Neuronal stem cell (in vitro differentiated cells): ENCODE results near the gene ATF6B.

Experiments used
- DNase-seq: peaks from one replicate; pipeline ENCODE4 v3.0.0-alpha.2; 2013; ENCODE audit warnings: low spot score
- H2AFZ ChIP-seq: one replicate; pipeline ENCODE4 v1.6.1; 2013; ENCODE audit warnings: mild to moderate bottlenecking, low read length, inconsistent platforms
- H2AK5ac ChIP-seq: 2 replicates; pipeline ENCODE4 v1.6.1; 2013; ENCODE audit warnings: low read depth, mild to moderate bottlenecking, inconsistent platforms, low read length, moderate library complexity, mixed read lengths
- H2BK120ac ChIP-seq: 2 replicates; pipeline ENCODE4 v1.6.1; 2013; ENCODE audit warnings: low read depth, mild to moderate bottlenecking, inconsistent platforms, low read length, moderate library complexity, mixed read lengths
- H2BK12ac ChIP-seq: one replicate; pipeline ENCODE4 v1.6.1; 2013; ENCODE audit warnings: low read length, inconsistent platforms
- H2BK15ac ChIP-seq: 2 replicates; pipeline ENCODE4 v1.6.1; 2013; ENCODE audit warnings: mild to moderate bottlenecking, low read length, inconsistent platforms, mixed read lengths
- H2BK5ac ChIP-seq: one replicate; pipeline ENCODE4 v1.6.1; 2013; ENCODE audit warnings: inconsistent platforms, mild to moderate bottlenecking, low read length, moderate library complexity
- H3K14ac ChIP-seq: one replicate; pipeline ENCODE4 v1.6.1; 2013; ENCODE audit warnings: low read length, inconsistent platforms
- H3K18ac ChIP-seq: 2 replicates; pipeline ENCODE4 v1.6.1; 2013; ENCODE audit warnings: low read length, inconsistent platforms
- H3K23ac ChIP-seq: 2 replicates; pipeline ENCODE4 v1.6.1; 2013; ENCODE audit warnings: low read depth, mild to moderate bottlenecking, mixed read lengths, low read length, inconsistent platforms; ENCODE audit not compliant: poor library complexity
- H3K27ac ChIP-seq: replicated peaks from 3 replicates; pipeline ENCODE4 v1.5.1; 2013; ENCODE audit warnings: low read length, inconsistent platforms
- H3K27me3 ChIP-seq, 3 experiments: 2 replicates each; pipeline ENCODE4 v1.6.1; 2013; ENCODE audit warnings: low read length in 3 of 3, mild to moderate bottlenecking in 2 of 3, inconsistent platforms in 1 of 3, low read depth in 1 of 3, mixed read lengths in 1 of 3, moderate library complexity in 1 of 3; ENCODE audit not compliant: control insufficient read depth in 3 of 3, insufficient read depth in 3 of 3
- H3K36me3 ChIP-seq, 2 donors: replicated peaks in 1 of 2; 2 replicates each; pipeline ENCODE4 v1.6.1; 2013; ENCODE audit warnings: low read length in 2 of 2; ENCODE audit not compliant: control insufficient read depth in 2 of 2, insufficient read depth in 2 of 2
- H3K4ac ChIP-seq: 2 replicates; pipeline ENCODE4 v1.6.1; 2013; ENCODE audit warnings: inconsistent platforms, mild to moderate bottlenecking, low read length, moderate library complexity
- H3K4me1 ChIP-seq, 2 donors: 1 replicate in 1 of 2; 2 replicates in 1 of 2; pipeline ENCODE4 v1.6.1; 2013; ENCODE audit warnings: low read length in 2 of 2, low read depth in 1 of 2; ENCODE audit not compliant: control insufficient read depth in 2 of 2, insufficient read depth in 1 of 2
- H3K4me2 ChIP-seq: one replicate; pipeline ENCODE4 v1.6.1; 2013; ENCODE audit warnings: mild to moderate bottlenecking, low read length, inconsistent platforms; ENCODE audit not compliant: insufficient read depth, poor library complexity, severe bottlenecking
- H3K4me3 ChIP-seq, 2 donors: 2 replicates each; pipeline ENCODE4 v1.5.1; 2013; ENCODE audit warnings: low read length in 2 of 2, mild to moderate bottlenecking in 2 of 2, inconsistent platforms in 1 of 2, moderate library complexity in 1 of 2
- H3K79me1 ChIP-seq: one replicate; pipeline ENCODE4 v1.6.1; 2013; ENCODE audit warnings: low read depth, mild to moderate bottlenecking, inconsistent platforms, low read length, moderate library complexity
- H3K9ac ChIP-seq: one replicate; pipeline ENCODE4 v1.6.1; 2013; ENCODE audit warnings: mild to moderate bottlenecking, low read depth, low read length, inconsistent platforms; ENCODE audit not compliant: poor library complexity
- H3K9me3 ChIP-seq, 2 donors: replicated peaks in 1 of 2; 2 replicates each; pipeline versions ENCODE3 to v1.6.1; 2013; ENCODE audit warnings: low read length in 2 of 2, mild to moderate bottlenecking in 2 of 2, inconsistent platforms in 1 of 2, low read depth in 1 of 2, mixed read lengths in 1 of 2, moderate library complexity in 1 of 2; ENCODE audit not compliant: control insufficient read depth in 2 of 2, insufficient read depth in 1 of 2
- H4K8ac ChIP-seq: one replicate; pipeline ENCODE4 v1.6.1; 2013; ENCODE audit warnings: low read depth, mild to moderate bottlenecking, inconsistent platforms, low read length, moderate library complexity
- H4K91ac ChIP-seq: one replicate; pipeline ENCODE4 v1.6.1; 2013; ENCODE audit warnings: low read length, low read depth, mild to moderate bottlenecking, inconsistent platforms; ENCODE audit not compliant: poor library complexity
- WGBS, 2 donors: extraction: QIAGEN DNeasy Blood & Tissue Kit; methylation state at CpG; one replicate each; pipeline ENCODE4 v1.1.7; 2013; ENCODE audit warnings: missing lambda C conversion rate in 2 of 2, mixed read lengths in 1 of 2; ENCODE audit not compliant: insufficient read length in 2 of 2, insufficient replicate concordance in 1 of 2; ENCODE audit errors: extremely low coverage in 2 of 2; 5-methylcytosine and 5-hydroxymethylcytosine counted together

The ATF6B gene

GRCh38 chr6:32075781-32076180, 52.3 kb downstream of the ATF6B start:
- H3K27ac ChIP-seq = no peak overlapping the region

DNA sequence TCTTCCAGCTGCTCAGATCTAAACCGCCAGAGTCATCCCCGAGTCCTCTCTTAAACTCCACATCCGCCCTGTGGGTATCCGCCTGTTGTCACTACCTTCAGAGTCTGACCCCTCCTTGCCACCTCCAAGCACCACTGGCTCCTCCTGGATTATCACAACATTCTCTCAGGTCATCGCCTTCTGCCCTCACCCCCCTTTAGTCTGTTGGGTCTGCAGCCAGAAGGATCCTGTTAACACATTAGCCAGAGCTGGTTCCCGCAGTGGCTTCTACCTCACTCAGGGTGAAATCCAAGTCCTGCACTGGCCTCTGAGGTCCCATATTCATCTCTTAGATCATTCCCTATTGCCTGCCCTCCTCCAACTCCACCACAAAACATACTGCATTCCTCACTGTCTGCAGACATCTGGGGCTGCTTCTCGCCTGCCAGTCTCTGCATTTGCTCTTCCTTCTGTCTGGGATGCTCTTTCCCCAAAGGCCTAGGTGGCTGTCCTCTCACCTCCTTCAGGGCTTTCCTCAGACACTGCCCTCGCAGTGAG, 53.0 kb downstream of the ATF6B start:
- Histone ChIP-seq H3K18ac (peak overlapping the region; percentile 5), H3K4me1 (peaks cover 0 to 19% of the 10 kb centered on the region in 2 donors), H3K9me3 (no peaks in the 10 kb centered on the region), H4K8ac (no peak overlapping the region), H3K4me3 (no peak overlapping the region), H3K79me1 (no peaks in the 10 kb centered on the region), H2BK5ac (no peak overlapping the region), H3K9ac (no peak overlapping the region), H2AK5ac (no peak overlapping the region), H3K14ac (no peak overlapping the region), H4K91ac (no peak overlapping the region), H3K23ac (no peak overlapping the region), H2BK15ac (no peak overlapping the region), H3K4me2 (no peak overlapping the region), H3K36me3 (peaks cover 0 to 2% of the 10 kb centered on the region in 2 donors), H3K4ac (no peak overlapping the region), H2BK12ac (no peak overlapping the region), H3K27me3 (peaks cover 0 to 17% (median 0%) of the 10 kb centered on the region in 3 experiments), H3K27ac (no peak overlapping the region), H2AFZ (no peak overlapping the region), H2BK120ac (no peak overlapping the region)
- WGBS, 2 donors = no CpG with 5 or more reads among the region's 8 CpGs
- no peak for DNase-seq

More at GRCh38 chr6:32075781-32076180, 52.3 kb downstream of the ATF6B start:
- Histone ChIP-seq H4K8ac (no peak overlapping the region), H3K79me1 (no peaks in the 10 kb centered on the region), H3K4me1 (peaks cover 0 to 17% of the 10 kb centered on the region in 2 donors), H3K4me2 (no peak overlapping the region), H3K36me3 (no peaks in the 10 kb centered on the region), H2BK120ac (no peak overlapping the region), H3K18ac (no peak overlapping the region), H3K14ac (no peak overlapping the region), H4K91ac (no peak overlapping the region), H3K9me3 (no peaks in the 10 kb centered on the region), H2AK5ac (no peak overlapping the region), H2BK5ac (no peak overlapping the region), H2BK12ac (no peak overlapping the region), H3K4me3 (no peak overlapping the region), H2AFZ (no peak overlapping the region), H3K27me3 (peaks cover 0 to 15% (median 0%) of the 10 kb centered on the region in 3 experiments), H3K9ac (no peak overlapping the region), H3K23ac (no peak overlapping the region), H3K4ac (no peak overlapping the region), H2BK15ac (no peak overlapping the region)
- no CpG with 5 or more reads among the region's 3 CpGs for WGBS, 2 donors
- DNase-seq = no peak

DNA sequence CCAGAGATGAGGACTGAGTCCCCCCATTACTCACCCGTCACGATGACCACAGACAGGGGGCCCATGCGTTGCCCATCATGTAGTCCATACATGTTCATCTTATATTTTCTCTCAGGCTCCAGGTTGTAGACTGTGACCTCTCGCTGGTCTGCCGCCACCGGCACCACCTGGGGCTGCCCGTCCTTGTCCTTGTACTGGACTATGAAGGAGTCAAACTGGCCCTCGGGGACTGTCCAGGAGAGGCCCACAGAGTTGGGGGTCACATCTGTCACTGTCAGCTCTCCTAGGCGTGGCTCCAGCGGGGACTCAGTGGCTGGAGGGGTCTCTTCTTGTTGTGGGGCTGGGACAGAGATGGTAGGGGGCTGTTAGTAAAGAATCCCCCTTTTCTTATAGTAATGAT, 54.4 kb downstream of the ATF6B start:
- peaks cover 2% of the 10 kb centered on the region for H3K79me1 ChIP-seq
- DNase-seq = no peak
- peak overlapping the region; percentile 64 for H2BK120ac ChIP-seq
- no peak overlapping the region for H3K4me3 ChIP-seq
- no peaks in the 10 kb centered on the region for H3K9me3 ChIP-seq
- H3K27me3 ChIP-seq = peaks cover 0 to 22% (median 0%) of the 10 kb centered on the region in 3 experiments
- no peak overlapping the region for H2BK5ac ChIP-seq
- H3K9ac ChIP-seq = peak overlapping the region; percentile 12
- no peak overlapping the region for H2AFZ ChIP-seq
- H4K91ac ChIP-seq = no peak overlapping the region
- WGBS, 2 donors = no CpG with 5 or more reads among the region's 10 CpGs
- H4K8ac ChIP-seq = no peak overlapping the region
- H3K4me1 ChIP-seq = peaks cover 0 to 16% of the 10 kb centered on the region in 2 donors
- H3K23ac ChIP-seq = peak overlapping the region; percentile 10
- H3K4ac ChIP-seq = no peak overlapping the region
- H3K4me2 ChIP-seq = no peak overlapping the region
- H2BK15ac ChIP-seq = peak overlapping the region; percentile 75
- H2BK12ac ChIP-seq = no peak overlapping the region
- no peak overlapping the region for H3K27ac ChIP-seq
- peak overlapping the region; percentile 58 for H3K14ac ChIP-seq
- no peak overlapping the region for H2AK5ac ChIP-seq
- H3K18ac ChIP-seq = no peak overlapping the region
- peaks cover 0 to 2% of the 10 kb centered on the region in 2 donors for H3K36me3 ChIP-seq

DNA sequence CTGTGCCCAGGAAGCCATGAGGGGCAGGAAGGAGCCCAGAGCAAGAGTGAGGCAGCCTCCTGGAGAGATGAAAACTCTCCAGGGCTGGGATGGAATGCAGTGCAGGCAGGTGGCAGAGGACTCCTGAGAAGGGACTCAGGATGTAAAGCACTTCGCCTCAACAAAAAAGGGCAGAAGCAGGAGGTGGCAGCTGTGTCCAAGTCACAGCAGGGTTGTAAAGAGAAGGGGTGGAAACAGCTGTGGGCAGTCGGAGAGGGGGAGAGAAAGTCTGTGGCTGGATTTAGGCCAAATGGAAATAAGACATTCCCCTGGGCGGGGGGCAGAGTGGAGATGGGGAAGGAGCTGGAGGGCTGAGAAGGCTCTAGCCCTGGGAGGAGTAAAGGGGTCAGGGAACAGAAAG, 54.9 kb downstream of the ATF6B start:
- Histone ChIP-seq H3K27me3 (peaks cover 0 to 25% (median 0%) of the 10 kb centered on the region in 3 experiments), H3K9me3 (no peaks in the 10 kb centered on the region), H3K4me2 (no peak overlapping the region), H3K4me1 (peaks cover 0 to 16% of the 10 kb centered on the region in 2 donors), H4K91ac (no peak overlapping the region), H3K27ac (no peak overlapping the region), H3K4ac (no peak overlapping the region), H2AFZ (no peak overlapping the region), H3K18ac (no peak overlapping the region), H2BK5ac (no peak overlapping the region), H3K79me1 (peaks cover 2% of the 10 kb centered on the region), H2AK5ac (no peak overlapping the region), H3K9ac (no peak overlapping the region), H2BK12ac (no peak overlapping the region), H3K23ac (no peak overlapping the region), H2BK15ac (no peak overlapping the region), H2BK120ac (peak overlapping the region; percentile 64), H3K14ac (no peak overlapping the region), H3K4me3 (no peak overlapping the region), H4K8ac (no peak overlapping the region), H3K36me3 (peaks cover 0 to 2% of the 10 kb centered on the region in 2 donors)
- WGBS, 2 donors = no CpG with 5 or more reads among the region's 3 CpGs
- DNase-seq = no peak
